IMR-90 (cell line): ENCODE measurements around the gene SLC12A7.
"Not testable (repeated sequence)": the region's sequence is repeated elsewhere in the genome, so short reads cannot be mapped to it uniquely, and the experiment has no call there.

Experiments used
- CTCF ChIP-seq: conservative IDR thresholded peaks from 2 replicates; pipeline ENCODE4 v1.5.1; 2012; ENCODE audit warnings: mild to moderate bottlenecking, low read depth, low read length, improper control_type of control experiment
- MAZ ChIP-seq: IDR thresholded peaks from 2 replicates; pipeline ENCODE4 v1.6.1; 2012; ENCODE audit warnings: low read depth, mild to moderate bottlenecking, low read length, improper control_type of control experiment, moderate library complexity, borderline replicate concordance
- POLR2A ChIP-seq: IDR thresholded peaks from 2 replicates; pipeline ENCODE4 v1.6.1; 2012; ENCODE audit warnings: mild to moderate bottlenecking, low read depth, low read length
- USF2 ChIP-seq: fragments of 150-350 bp; IDR thresholded peaks from 2 replicates; pipeline ENCODE4 v1.6.1; 2017; ENCODE audit warnings: mild to moderate bottlenecking, antibody characterized with exemption, low read length, low read depth

- not testable (repeated sequence) for TF ChIP-seq CTCF, POLR2A, USF2, MAZ
Observed at GRCh38 chr5:1125695-1126094, 13.8 kb upstream of the SLC12A7 start.
